ENCODE results near the gene MAP1LC3B.
"Not testable (repeated sequence)": the region's sequence is repeated elsewhere in the genome, so short reads cannot be mapped to it uniquely, and the experiment has no call there.

MAP1LC3B gene

DNA sequence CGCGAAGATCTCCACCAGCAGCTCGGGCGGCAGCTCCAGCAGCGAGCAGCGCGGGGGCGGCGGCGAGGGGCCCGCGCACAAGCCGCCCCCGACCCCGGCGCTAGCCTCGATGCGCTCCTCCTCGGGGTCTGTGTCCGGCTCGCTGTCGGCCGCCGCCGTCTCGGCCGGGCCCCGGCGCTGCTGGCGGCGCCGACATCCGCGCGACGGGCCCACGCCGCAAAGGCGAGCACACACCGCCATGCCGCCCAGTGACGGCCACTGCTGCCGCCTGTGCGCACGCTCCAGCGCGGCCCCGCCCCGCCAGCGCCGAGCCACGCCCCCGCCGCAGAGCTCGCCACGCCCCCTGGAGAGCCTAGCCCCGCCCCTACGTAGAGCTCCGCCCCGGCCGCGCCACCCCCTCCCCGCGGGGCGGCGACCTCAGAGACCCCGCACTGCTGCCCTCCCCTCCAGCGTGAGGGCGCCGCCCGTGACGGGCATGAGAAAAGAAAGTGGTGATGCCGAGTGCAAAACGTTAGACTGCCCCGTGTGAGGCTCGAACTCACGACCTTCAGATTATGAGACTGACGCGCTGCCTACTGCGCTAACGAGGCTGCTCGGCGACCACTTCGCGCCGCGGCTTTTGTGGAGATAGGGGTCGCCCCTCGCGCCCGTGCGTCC, 8.5 kb upstream of the MAP1LC3B start, which contains the start of gene FBXO31:
Gene FBXO31 (minus strand): TSS at position 272 of the 657 bp plus-strand sequence. CDS start 32 bp downstream, at position 240.
- DNase-seq: peak; percentile 89

DNA sequence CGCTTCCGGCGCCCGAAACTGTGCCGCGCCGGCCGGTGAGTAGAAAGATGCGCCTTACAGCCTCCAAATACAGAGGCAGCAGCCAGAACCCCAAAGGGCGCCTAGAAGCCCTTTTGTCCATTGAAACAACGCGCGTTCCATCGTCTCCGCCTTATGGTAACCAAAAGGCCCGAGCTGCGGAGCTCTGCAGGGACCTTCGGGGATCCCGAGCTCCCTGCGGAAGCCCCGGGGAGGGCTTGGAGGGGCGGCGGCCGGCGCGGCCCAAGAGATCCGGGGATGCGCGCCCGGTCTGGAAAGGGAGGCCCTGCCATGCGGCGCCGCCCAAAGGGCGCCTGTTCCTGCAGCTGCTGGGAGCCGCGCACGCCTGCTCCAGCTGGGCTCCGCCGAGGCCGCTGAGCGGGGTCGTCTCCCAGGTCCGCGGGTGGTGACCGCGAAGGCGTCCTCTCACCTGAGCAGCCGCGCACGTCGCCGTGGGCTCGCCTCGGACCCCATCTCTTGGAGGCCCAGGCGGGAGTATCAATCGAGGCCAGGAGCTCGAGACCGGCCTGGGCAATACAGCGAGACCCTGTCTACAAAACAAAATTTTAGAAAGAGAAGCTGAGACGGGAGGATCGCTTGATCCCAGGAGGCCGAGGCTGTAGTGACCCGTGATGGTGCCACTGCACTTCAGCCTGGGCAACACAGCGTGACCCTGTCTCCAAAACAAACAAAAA, 7.8 kb upstream of the MAP1LC3B start:
- peak; percentile 83 for DNase-seq

DNA sequence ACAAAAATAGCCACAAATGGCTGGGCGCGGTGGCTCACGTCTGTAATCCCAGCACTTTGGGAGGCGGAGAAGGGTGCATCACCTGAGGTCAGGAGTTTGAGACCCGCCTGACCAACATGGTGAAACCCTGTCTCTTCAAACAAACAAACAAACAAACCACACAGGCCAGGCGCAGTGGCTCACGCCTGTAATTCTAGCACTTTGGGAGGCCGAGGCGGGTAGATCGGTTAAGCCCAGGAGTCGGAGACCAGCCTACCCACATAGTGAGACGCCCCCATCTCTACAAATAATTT, 7.3 kb upstream of the MAP1LC3B start:
- not testable (repeated sequence) for DNase-seq

DNA sequence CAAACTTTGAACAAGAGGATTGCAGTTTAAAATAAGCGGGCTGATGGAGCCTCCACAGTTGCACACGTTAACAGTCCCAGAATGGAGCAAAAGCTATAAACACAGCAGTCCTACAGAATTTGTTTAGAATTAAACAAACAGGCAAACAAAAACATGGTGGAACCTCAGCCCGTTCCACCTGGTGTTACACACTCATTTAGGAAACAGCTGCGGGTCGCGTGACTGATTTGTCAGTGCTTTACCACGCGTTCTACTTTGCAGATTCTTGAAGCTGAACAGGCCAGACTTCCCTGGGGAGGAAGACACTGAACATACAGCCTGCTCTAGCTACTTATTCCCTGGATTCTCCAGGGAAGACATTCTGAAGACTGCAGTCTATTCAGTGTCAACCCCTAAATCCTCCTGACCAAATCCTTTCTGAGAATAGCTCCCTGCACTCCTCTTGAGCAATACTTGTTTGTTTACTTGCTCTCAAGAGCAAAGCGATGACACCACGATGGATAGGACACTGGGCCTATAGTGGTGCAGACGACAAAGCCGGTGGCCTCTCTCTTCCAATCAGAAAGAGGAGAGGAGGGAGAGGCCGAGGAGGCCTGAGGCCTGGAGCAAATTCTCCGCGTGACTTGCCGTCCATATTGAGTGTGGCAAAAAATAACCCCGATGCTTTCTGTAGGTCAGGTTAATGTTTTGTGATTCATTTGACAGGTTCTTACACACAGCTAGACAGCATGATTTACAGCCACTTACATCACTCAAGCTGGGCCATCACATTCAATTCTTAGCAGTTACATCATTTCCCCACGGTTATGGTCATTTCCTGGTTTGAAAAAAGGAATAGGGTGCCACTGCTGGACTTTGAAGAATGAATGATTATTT, 4.0 kb upstream of the MAP1LC3B start:
- peak; percentile 94 for DNase-seq

DNA sequence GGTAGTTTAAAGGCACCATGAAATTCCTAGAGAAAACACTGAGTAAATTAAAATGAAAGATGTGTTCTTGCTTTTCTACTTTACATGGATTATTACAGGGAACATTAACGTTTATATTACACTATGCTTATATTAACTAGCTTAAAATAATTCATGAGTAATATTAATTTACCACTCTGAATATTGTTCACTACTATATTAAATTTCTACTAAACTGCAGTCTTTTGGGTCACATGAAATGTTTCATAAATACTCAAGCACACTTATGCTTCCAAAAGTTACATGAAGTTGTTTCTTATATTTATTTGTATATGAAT, 3.4 kb upstream of the MAP1LC3B start:
- DNase-seq: no peak

DNA sequence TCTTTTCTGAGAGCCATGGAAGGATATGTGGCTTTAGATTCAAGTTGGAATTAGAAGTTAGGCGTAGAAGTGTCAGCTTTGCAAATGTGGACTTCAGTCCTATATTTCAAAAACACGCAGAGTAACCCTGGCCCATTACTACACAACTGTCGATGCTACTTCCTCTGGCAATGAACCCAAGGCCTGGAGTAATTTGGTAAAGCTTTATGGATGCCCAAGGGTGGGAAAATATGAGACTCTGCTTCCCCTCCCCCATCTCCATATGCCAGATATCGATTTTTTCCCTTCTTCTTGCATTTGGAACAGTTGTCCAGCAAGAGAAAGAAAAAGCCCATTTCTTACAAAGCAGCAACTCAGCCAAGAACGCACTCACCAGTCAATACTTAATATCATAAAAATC, 2.9 kb upstream of the MAP1LC3B start:
- peak; percentile 22 for DNase-seq

DNA sequence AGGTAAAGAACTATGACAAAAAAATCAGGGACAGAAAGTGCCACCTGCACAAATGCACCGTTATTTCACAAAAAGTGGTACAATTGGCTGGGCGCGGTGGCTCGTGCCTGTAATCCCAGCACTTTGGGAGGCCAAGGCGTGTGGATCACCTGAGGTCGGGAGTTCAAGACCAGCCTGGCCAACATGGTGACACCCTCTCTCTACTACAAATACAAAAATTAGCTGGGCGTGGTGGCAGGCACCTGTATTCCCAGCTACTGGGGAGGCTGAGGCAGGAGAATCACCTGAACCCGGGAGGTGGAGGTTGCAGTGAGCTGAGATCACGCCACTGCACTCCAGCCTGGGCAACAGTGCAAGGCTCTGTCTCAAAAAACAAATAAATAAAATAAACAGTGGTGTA, 2.2 kb upstream of the MAP1LC3B start:
- DNase-seq: not testable (repeated sequence)

DNA sequence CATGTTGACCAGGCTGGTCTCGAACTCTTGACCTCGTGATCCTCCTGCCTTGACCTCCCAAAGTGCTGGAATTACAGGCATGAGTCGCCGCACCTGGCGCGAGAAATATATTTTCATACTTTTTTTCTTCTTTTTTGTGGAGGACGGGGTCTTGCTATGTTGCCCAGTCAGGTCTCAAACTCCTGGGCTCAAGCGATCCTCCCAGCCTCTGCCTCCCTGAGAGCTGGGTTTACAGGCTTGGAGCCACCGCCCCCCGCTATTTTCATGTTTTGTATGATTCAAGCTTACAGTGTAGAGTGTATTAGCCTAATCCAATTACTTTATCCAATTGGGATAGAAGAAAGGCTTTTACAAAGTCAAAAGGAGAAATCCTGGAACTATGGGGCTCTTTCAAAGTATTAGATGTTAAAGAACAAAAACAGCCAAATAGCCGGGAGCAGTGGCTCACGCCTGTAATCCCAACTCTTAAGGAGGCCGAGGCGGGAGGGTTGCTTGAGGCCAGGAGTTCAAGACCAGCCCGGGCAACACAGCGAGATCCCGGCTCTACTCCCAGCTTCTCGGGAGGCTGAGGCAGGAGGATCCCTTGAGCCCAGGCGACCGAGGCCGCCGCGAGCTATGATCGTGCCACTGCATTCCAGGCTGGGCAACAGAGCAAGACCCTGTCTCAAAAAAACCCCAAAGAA, 1.4 kb upstream of the MAP1LC3B start:
- no peak for DNase-seq

DNA sequence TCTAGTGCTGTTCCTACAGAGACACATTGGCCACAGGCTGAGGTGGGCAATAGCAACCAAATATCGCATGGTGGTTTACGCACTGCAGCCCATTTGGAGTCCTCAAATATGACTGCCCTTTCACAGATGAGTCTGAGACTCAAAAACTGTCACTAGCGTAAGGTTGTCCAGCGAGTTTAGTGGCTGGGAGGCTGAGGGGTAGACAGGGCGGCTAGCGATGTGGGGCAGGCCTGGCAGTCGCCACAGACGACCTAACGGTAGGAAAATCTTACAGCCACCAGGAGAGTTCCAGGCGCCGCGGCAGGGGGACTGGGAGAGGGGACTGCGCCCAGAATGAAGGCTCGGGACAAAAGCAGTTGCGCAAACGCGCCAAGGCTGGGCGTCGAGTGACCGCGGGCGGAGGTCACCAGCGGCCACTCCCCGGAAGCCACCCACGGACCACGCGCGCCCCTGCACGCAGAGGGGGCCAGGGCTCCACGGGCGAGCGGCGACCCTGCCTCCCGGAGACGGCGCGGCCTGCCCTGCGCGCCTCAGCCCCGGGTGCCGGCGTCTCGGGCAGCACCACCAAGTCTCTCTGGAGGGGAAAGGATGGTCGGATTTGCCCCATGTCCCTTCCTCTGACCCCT, 699 bp upstream of the MAP1LC3B start:
- peak; percentile 41 for DNase-seq

DNA sequence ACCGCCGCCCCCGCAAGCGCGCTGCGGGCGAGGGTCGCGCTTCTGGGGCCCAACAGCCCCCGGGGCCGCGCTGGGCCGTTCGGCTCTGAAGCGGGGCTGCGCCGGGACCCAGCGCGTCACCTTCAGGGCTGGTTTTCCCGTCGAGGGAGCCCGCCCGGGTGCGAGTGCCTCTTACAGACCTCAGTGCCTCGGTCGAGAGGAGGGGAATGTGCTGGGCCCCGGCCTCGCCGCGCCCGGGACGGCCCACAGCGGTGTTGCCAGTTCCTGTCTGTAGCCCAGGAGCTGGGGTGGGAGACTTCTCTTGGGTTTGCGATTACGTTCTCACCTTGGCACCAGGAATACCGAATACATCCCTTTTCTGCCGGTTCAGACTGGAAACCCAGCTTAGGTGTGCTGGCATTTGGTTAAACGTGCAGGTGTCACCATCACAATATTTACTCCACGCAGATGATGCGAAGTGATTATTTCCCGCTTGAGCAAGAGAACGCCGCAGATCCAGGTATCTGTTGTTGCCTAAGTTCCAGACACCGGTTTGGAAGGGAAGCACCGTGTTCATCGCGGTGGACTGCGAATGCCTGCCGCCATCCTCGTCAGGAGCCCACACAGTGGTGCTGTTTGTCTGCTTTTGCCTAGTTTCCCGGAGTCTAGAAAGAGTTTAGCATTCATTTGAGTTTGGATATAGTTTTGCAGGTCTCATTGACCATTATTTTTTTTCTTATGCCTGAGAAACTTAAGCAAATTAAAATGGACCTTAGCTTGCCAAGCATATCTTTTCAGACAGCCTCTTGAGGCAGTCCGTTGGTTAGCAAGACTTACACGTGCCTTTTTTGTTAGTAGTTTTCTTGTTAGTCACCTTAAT, 914 bp downstream of the MAP1LC3B start:
- peak; percentile 24 for DNase-seq

DNA sequence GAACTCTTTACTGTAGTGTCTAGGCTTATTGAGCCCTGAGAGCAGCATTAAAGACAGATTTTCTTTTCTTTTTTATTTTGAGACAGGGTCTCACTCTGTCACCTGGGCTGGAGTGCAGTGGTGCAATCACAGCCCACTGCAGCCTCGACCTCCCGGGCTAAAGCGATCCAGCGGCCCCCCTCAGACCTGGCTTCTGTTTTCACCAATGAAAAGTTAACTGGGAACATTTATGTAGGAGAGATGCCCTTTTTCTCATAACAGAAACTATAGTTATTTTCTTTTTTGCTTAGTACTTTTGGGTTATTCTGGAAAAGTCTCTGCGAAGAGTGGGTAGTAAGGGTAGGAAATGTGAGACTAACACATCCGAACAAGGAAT, 1.5 kb downstream of the MAP1LC3B start:
- DNase-seq: no peak

DNA sequence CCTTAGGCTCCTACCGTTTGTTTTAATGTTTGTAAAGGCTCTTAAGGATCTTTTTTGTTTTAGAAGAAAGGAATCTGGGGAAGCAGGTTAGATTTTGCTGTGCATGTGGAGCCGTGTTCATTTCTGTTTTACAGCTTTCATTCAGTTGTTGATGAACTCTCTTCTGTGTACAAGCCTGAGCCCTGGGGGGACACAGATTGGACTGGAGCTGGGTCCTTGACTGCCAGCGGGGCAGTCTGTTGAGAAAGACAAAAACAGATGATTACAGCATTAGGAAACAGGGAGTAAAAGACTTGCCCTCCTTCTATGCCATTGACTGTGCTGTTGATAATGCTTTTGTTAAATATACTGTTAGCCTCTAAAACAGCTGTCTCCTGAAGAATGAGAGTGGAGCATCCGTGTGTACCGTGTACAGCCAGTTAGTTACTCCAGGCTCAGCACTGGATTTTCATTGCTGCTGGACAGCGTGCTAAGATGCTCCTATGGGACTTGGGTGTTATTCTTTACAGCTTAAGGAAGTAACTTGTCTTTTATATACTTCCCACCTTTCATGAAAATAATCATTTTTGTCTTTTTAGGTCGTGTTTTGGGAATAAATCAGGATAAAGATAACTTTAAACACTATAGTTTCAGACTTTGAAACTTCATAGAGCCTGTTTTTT, 3.2 kb downstream of the MAP1LC3B start:
- no peak for DNase-seq

DNA sequence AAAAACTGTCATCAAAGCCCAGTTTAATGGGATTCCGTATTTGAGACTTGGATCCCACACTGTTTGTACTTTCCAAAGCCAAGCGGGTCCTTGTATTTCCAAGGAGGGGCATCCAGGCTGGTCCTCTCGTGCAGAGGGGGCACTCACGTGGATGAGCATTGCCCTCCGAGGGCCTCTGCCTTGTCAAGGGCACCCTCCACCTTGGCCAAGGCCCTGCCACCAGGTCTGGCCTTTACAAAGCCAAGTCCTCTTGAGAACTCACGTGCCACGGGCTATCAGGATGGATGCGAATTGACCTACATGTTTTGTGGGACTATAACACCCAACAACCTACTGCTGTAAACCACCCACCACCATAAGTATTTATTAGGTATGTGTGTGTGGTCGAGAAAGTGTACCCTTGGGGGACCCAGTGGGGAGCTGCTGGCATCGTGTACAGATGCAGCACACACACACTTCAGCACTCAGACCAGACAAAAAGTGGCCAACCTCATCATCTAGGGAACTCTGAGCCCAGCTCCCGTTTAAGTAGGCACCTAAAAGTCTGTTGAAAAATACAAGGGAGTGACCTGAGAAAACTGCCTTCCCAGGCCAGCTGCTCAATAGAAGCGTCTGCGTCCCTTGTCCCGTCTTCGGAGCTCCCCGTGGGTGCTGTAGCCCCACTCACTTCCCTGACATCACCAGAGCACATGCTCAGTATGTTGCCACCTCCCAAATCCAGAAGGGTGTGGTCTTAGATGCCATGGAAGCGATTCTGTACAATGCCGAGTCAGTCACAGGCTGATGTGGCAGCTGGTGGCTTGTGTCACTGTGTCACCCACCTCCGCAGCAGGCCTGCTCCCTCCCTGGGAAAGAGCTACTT, 12.9 kb downstream of the MAP1LC3B start:
- DNase-seq: no peak

DNA sequence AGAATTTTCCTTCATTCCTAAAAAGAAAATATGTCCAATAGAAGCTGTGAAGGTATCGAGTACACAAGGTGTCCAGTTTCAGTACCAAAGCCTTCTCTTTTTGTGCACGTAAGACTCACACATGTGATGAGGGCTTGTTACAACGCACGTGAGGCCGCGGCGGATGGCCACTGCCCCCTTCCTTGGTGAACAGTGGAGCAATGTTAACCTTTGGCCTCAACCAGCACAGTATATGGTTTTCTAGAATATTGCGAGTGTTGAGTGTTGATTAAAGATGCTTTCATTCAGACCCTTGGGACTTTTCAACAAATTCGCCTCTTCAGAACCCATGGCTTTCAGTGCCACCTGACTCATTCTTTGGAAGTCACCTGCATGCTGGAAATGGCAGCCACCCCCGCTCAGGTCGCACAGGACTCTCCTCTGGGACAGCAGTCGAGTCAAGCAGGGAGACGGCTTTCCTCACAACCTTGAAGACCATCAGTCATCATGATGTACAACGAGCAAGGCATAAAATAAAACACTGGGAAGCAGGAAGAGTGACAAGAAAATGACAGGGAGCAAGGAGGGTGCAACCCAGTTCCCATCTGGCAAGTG, 14.5 kb downstream of the MAP1LC3B start:
- DNase-seq: no peak

DNA sequence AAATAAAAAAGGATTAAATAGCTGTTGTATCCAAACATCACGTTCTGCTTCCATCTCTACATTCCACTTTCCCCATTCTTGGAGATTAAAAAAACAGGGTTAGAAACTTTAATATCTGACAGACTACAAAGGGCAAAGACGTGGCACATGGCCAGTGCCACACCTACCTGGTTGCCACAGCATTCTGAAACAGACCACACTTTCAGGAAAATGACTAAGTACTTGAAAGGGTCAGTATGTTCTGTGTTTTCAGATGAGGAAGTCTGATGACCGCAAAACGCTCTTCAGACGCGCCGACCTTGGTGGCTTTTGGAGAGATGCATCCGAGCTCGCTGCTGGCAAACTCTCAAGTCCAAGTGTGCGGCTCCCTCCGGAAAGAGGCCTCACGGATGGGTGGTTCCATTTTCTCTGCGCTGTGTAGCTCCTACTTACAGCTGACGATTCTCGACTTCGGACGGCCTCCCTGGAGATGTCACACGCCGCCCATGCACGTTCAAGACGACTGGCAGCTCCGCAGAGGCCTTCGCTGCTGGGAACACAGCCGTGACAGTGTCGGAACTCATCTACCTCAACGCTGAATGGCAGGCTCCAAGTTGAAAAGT, 15.5 kb downstream of the MAP1LC3B start:
- no peak for DNase-seq

DNA sequence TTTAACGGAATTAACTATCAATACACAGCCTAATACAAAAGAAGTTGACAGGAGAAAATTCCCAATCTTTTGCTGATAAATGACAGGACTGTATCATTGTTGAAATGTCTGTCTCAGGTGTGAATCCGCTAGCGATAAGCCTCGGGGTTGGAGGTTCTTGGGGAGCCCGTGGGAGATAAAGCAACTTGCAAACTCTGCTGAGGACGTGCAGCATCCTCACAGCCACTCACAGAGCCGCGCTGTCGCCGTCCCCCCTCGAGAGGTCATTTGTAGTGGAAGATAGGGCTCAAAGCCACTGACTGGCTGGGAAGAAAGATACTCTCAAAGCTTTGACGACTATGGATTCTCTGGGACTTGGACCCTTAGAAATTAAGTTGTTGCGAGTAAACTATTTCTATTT, 17.0 kb downstream of the MAP1LC3B start:
- no peak for DNase-seq

DNA sequence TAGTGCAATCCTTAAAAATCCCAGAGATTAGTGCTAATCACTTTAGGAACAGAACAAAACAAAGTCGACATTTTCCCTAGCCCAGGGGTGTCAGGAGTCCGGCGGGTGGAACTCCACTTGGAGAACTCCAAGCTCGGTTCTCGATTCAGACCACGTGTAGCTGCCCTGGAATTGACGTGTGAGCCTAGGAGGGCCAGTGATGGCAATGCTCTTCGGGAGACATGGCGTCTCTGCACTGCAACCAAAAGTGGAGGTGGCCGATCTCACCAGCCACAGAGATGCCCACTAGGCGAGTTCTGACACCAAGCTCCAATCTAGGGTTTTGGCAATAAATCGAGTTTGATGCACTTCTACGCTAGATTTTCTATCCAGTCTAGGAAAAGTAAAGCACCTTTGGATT, 17.6 kb downstream of the MAP1LC3B start:
- no peak for DNase-seq

DNA sequence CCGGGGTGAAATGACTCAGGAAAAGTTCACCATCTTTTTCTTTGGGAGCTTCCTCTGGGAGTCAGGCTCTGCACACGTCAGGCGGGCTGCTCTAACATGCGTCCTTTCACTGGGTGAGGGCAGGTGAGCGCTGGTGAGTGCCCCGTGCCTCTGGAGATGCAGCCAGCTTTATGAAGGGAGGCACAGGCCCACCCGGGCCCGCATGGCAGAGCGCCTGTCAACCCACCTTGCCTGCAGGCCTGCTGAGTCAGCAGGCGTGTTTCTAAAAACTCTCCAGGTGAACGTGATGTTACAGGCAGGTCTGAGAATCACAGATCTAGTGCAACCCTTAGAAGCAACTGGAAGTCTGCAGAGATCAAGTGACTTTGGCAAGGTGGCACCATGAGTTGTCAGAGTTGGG, 18.4 kb downstream of the MAP1LC3B start:
- DNase-seq: no peak

DNA sequence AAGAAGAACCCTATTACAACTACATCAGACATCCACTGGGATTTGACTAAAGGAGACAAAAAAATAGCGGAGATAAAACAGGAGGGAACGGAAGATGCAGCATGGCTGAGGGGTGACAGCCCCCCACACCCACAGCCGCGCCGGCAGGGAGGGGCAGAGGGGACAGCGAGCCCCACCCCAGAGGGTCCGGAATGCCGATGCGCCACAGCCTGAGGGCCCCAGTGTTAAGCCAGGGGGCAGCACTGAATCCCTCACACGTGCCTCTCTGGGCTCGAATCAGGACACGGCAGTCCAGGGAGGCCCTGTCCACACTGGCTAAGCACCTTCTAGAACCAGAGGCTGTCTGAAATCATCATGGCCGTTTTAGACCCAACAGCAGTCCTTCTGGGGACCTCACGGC, 18.8 kb downstream of the MAP1LC3B start:
- DNase-seq: no peak
